GM12878 (cell line): ENCODE data around the gene RAP1GAP. TPM values are rescaled to one million over a fixed set of nuclear protein-coding genes. Genes with fewer than 3 reads are reported as not detected.

Experiments
- ATAC-seq: fragments of 200-7000 bp; cut with Tn5 transposase; 3 replicates; pipeline ENCODE4 v1.9.1; 2020; ENCODE audit warnings: mild to moderate bottlenecking, moderate library complexity
- BruUV-seq: library from RNA; stranded (reverse); fragments of 400-500 nt; replicated peaks from 2 replicates; lab custom pipeline; 2021; lab: Mats Ljungman, UMichigan
- CTCF ChIA-PET: fragments of 300-600 bp; sonication (Branson Sonifier 250); formaldehyde crosslinking; extraction: SDS; loops from one replicate; lab custom pipeline; 2021; ENCODE audit warnings: inconsistent platforms; lab: Yijun Ruan, JAX
- POLR2A ChIA-PET: fragments of 350-600 bp; formaldehyde crosslinking; extraction: SDS; loops from one replicate; lab custom pipeline; 2021; ENCODE audit warnings: inconsistent platforms; lab: Charles Lee
- RAD21 ChIA-PET: fragments of 300-600 bp; sonication (Branson Sonifier 250); formaldehyde crosslinking; loops from one replicate; lab custom pipeline; 2023; ENCODE audit warnings: antibody characterized with exemption; ENCODE audit not compliant: unreplicated experiment; lab: Charles Lee
- SMC1A ChIA-PET: fragments of 300-600 bp; sonication (Branson Sonifier 250); formaldehyde crosslinking; loops from one replicate; lab custom pipeline; 2023; ENCODE audit not compliant: unreplicated experiment, uncharacterized antibody; lab: Charles Lee
- DNase-seq: peaks from one replicate; pipeline ENCODE4 v3.0.0-alpha.2; 2011; ENCODE audit warnings: low read depth, low spot score
- FAIRE-seq: peaks from 3 replicates; lab custom pipeline; 2011; peaks lifted over from hg19 to GRCh38; lab: Jason Lieb, UNC
- H2AFZ ChIP-seq: 2 replicates; pipeline ENCODE4 v1.6.0; 2011; ENCODE audit warnings: low read depth, low read length, control low read depth; ENCODE audit not compliant: control insufficient read depth
- H3K27ac ChIP-seq: 2 replicates; pipeline ENCODE4 v1.5.1; 2011; ENCODE audit warnings: control low read depth; ENCODE audit not compliant: control insufficient read depth, insufficient read depth
- H3K27me3 ChIP-seq, 2 experiments: replicated peaks in 1 of 2; 2 replicates each; pipeline versions ENCODE4 v1.6.0 to v1.6.1; 2011; ENCODE audit warnings: low read length in 1 of 2; ENCODE audit not compliant: control insufficient read depth in 2 of 2, insufficient read depth in 2 of 2
- H3K36me3 ChIP-seq, 2 experiments: 2 replicates each; pipeline ENCODE4 v1.5.1; 2011; ENCODE audit warnings: low read length in 1 of 2; ENCODE audit not compliant: control insufficient read depth in 2 of 2, insufficient read depth in 2 of 2
- H3K4me1 ChIP-seq: 2 replicates; pipeline ENCODE4 v1.6.1; 2011; ENCODE audit warnings: mild to moderate bottlenecking, low read length, moderate library complexity, mixed read lengths; ENCODE audit not compliant: control insufficient read depth, insufficient read depth
- H3K4me2 ChIP-seq: 2 replicates; pipeline ENCODE4 v1.6.0; 2011; ENCODE audit warnings: control low read depth; ENCODE audit not compliant: control insufficient read depth, insufficient read depth
- H3K4me3 ChIP-seq: fragments of 200-600 bp; sonication (generic); 2 replicates; pipeline ENCODE4 v1.5.1; 2016
- H3K79me2 ChIP-seq: 2 replicates; pipeline ENCODE4 v1.6.0; 2011; ENCODE audit warnings: low read length; ENCODE audit not compliant: control insufficient read depth, insufficient read depth
- H3K9ac ChIP-seq: 2 replicates; pipeline ENCODE4 v1.8.0; 2011; ENCODE audit warnings: low read length, control low read depth, mixed read lengths; ENCODE audit not compliant: control insufficient read depth, insufficient read depth
- H3K9me3 ChIP-seq: replicated peaks from 3 replicates; pipeline ENCODE4 v1.5.1; 2011; ENCODE audit warnings: mild to moderate bottlenecking, low read length; ENCODE audit not compliant: control insufficient read depth, insufficient read depth
- H4K20me1 ChIP-seq: 2 replicates; pipeline ENCODE4 v1.6.0; 2011; ENCODE audit not compliant: control insufficient read depth, insufficient read depth
- CBX5 ChIP-seq: sonication (generic); IDR thresholded peaks from 2 replicates; pipeline ENCODE4 v1.6.1; 2016; ENCODE audit warnings: low read depth, moderate library complexity, mild to moderate bottlenecking, inconsistent platforms
- ELK1 ChIP-seq: IDR thresholded peaks from 2 replicates; pipeline ENCODE4 v1.6.1; 2012; ENCODE audit warnings: low read depth, low read length, improper control_type of control experiment
- ESRRA ChIP-seq: IDR thresholded peaks from 2 replicates; pipeline ENCODE4 v1.6.1; 2012; ENCODE audit warnings: mild to moderate bottlenecking, low read length, improper control_type of control experiment
- EZH2 ChIP-seq: IDR thresholded peaks from 2 replicates; pipeline ENCODE4 v1.6.1; 2012; ENCODE audit warnings: low read depth, mild to moderate bottlenecking, control low read depth, inconsistent platforms, low read length, borderline replicate concordance; ENCODE audit not compliant: control insufficient read depth
- HDAC2 ChIP-seq: fragments of 200-600 bp; sonication (generic); IDR thresholded peaks from 2 replicates; pipeline ENCODE4 v1.6.1; 2017
- JUND ChIP-seq: IDR thresholded peaks from 2 replicates; pipeline ENCODE4 v1.6.1; 2012; ENCODE audit warnings: low read depth, mild to moderate bottlenecking, low read length, improper control_type of control experiment, moderate library complexity
- KLF5 ChIP-seq: fragments of 450-650 bp; IDR thresholded peaks from 2 replicates; pipeline ENCODE4 v1.6.1; 2014; ENCODE audit warnings: mild to moderate bottlenecking; ENCODE audit not compliant: partially characterized antibody
- LARP7 ChIP-seq: fragments of 450-650 bp; IDR thresholded peaks from 2 replicates; pipeline ENCODE4 v1.6.1; 2017; ENCODE audit warnings: mild to moderate bottlenecking
- NFIC ChIP-seq: IDR thresholded peaks from 2 replicates; pipeline ENCODE4 v1.6.1; 2012; ENCODE audit warnings: low read depth, mild to moderate bottlenecking, inconsistent platforms, low read length, moderate library complexity
- NR2F1 ChIP-seq: fragments of 450-650 bp; conservative IDR thresholded peaks from 2 replicates; pipeline ENCODE4 v1.6.1; 2017; ENCODE audit warnings: mild to moderate bottlenecking
- NRF1 ChIP-seq: conservative IDR thresholded peaks from 2 replicates; pipeline ENCODE4 v1.6.1; 2011; ENCODE audit warnings: mild to moderate bottlenecking, low read depth, low read length, improper control_type of control experiment
- PAX8 ChIP-seq: fragments of 450-650 bp; IDR thresholded peaks from 2 replicates; pipeline ENCODE4 v1.6.1; 2017; ENCODE audit warnings: mild to moderate bottlenecking, moderate library complexity
- POLR2A ChIP-seq: IDR thresholded peaks from 2 replicates; pipeline ENCODE4 v1.6.1; 2011; ENCODE audit warnings: low read depth, mild to moderate bottlenecking, low read length
- YBX1 ChIP-seq: fragments of 450-650 bp; IDR thresholded peaks from 2 replicates; pipeline ENCODE4 v1.6.1; 2016; ENCODE audit warnings: antibody characterized with exemption
- ZSCAN29 ChIP-seq: fragments of 450-650 bp; IDR thresholded peaks from 2 replicates; pipeline ENCODE4 v1.6.1; 2017; ENCODE audit warnings: mild to moderate bottlenecking, moderate library complexity
- WGBS: methylation state at CpG from one replicate; pipeline ENCODE4 v1.1.6; 2016; ENCODE audit warnings: low lambda C conversion rate; ENCODE audit not compliant: insufficient replicate concordance, insufficient coverage; ENCODE audit errors: missing lambda C conversion rate; 5-methylcytosine and 5-hydroxymethylcytosine counted together
- in situ Hi-C: fragments of 300-500 bp; cut with MboI; formaldehyde crosslinking; loops from 9 replicates; pipeline ENCODE4 v1.14.3; 2018; ENCODE audit warnings: mixed read lengths
- intact Hi-C: fragments of 100-400 bp; cut with micrococcal nuclease; formaldehyde crosslinking; loops from one replicate; pipeline ENCODE4 v1.14.2; 2022; ENCODE audit not compliant: unreplicated experiment
- polyA plus RNA-seq, 11 experiments: library from polyadenylated mRNA; depleted of rRNA in 4 of 11; unstranded in 6 of 11; stranded (reverse) in 5 of 11; fragments of >200 nt; fragmentation: Nextera tagmentation in 4 of 11; fragmentation: Illumina TruSeq in 1 of 11; extraction: Ambion mirVana in 4 of 11; extraction: Trizol in 1 of 11; gene quantifications; 1 replicate in 1 of 11; 2 replicates in 10 of 11; pipeline versions ENCODE4 v1.2.1 to v1.2.3, GENCODE V29; 2011 to 2016; ENCODE audit warnings: inconsistent platforms in 2 of 11, missing spikeins in 2 of 11, low read depth in 1 of 11
- total RNA-seq, 4 experiments: library from RNA; depleted of rRNA in 3 of 4; stranded (reverse); fragments of >200 nt in 3 of 4; fragmentation: Illumina TruSeq in 1 of 4; extraction: Trizol in 1 of 4; gene quantifications; 2 replicates each; pipeline versions ENCODE4 v1.2.1 to v1.2.3, GENCODE V29; 2013 to 2021

Gene RAP1GAP
- total and polyA plus RNA-seq, 10 of the 15 experiments (the other 5 are each of a cell fraction or from before 2014, with no cell fraction given), result 0.04 to 0.96 (median 0.09) TPM; not detected in 3

- no peaks in the 10 kb centered on the region for H3K4me1 ChIP-seq
- H3K4me2 ChIP-seq, result no peak overlapping the region
- no peaks in the 10 kb centered on the region; the same call in 1 of the 2 replicates for H3K79me2 ChIP-seq
- ATAC-seq, result no peak
- ChIA-PET CTCF (interaction anchor here (1.1 kb wide), 1 partner anchor 75 kb away, joined by 6 read pairs; the partner anchor contains the start of gene USP48), POLR2A (interaction anchor here (0.7 to 2.1 kb wide), 2 partner anchors 12 to 74 kb away, joined by 3 to 5 read pairs; no protein-coding TSS in a partner anchor), SMC1A (interaction anchor here (0.9 to 1.8 kb wide), 5 partner anchors 10 to 74 kb away, joined by 3 to 9 read pairs (median 3); partner anchors contain the start of gene USP48), RAD21 (interaction anchor here (2.1 kb wide), 1 partner anchor 74 kb away, joined by 5 read pairs; no protein-coding TSS in a partner anchor)
- H3K9me3 ChIP-seq, result no peaks in the 10 kb centered on the region
- intact Hi-C loops (no loop called here), in situ Hi-C loops (loop anchor here (25.0 kb wide), 1 partner anchor 946 kb away; no protein-coding TSS in a partner anchor)
- TF ChIP-seq CBX5 (no peak), HDAC2 (no peak), JUND (no peak)
- BruUV-seq, result no TSS peak
- H4K20me1 ChIP-seq, result no peaks in the 10 kb centered on the region
- H2AFZ ChIP-seq, result no peak overlapping the region
- no peaks in the 10 kb centered on the region for H3K27me3 ChIP-seq
- DNase-seq, result no peak
- H3K36me3 ChIP-seq, result peaks cover 2 to 41% of the 10 kb centered on the region in 2 experiments
- 95% methylated on average over 4 of the region's 4 CpGs for WGBS
- FAIRE-seq, result no peak
- no peak overlapping the region for H3K27ac ChIP-seq
- no peak overlapping the region for H3K9ac ChIP-seq
- no peak overlapping the region for H3K4me3 ChIP-seq
Measured at GRCh38 chr1:21707891-21708290, 38.7 kb upstream of the RAP1GAP start.

- RAD21 ChIA-PET, result interaction anchor here (2.1 kb wide), 1 partner anchor 74 kb away, joined by 5 read pairs; no protein-coding TSS in a partner anchor
- H3K9me3 ChIP-seq, result no peaks in the 10 kb centered on the region
- intact Hi-C loops, result no loop called here
- no peak for DNase-seq
- H3K36me3 ChIP-seq, result peaks cover 5 to 47% of the 10 kb centered on the region in 2 experiments
- 95% methylated on average over 5 of the region's 5 CpGs for WGBS
- TF ChIP-seq YBX1, result no peak
- TF ChIP-seq NRF1, result no peak
- no peak for TF ChIP-seq ZSCAN29
- TF ChIP-seq ESRRA, result no peak
- TF ChIP-seq NFIC, result no peak
- TF ChIP-seq NR2F1, result no peak
- TF ChIP-seq EZH2, result no peak
- TF ChIP-seq PAX8, result no peak
- no peak for TF ChIP-seq POLR2A
- TF ChIP-seq KLF5, result no peak
- no peak for TF ChIP-seq LARP7
- no peak for TF ChIP-seq ELK1
- H3K4me2 ChIP-seq, result no peak overlapping the region
- in situ Hi-C loops, result loop anchor here (25.0 kb wide), 1 partner anchor 945 kb away; no protein-coding TSS in a partner anchor
- H2AFZ ChIP-seq, result no peak overlapping the region
- no peaks in the 10 kb centered on the region for H3K27me3 ChIP-seq
- no peak overlapping the region for H3K4me3 ChIP-seq
- no peak overlapping the region for H3K9ac ChIP-seq
- H3K79me2 ChIP-seq, result no peaks in the 10 kb centered on the region; the same call in 1 of the 2 replicates
- no peak for FAIRE-seq
- no peaks in the 10 kb centered on the region for H4K20me1 ChIP-seq
- SMC1A ChIA-PET, result interaction anchor here (0.9 to 1.8 kb wide), 7 partner anchors 7 to 75 kb away, joined by 3 to 9 read pairs (median 3); partner anchors contain the start of gene USP48
- CTCF ChIA-PET, result interaction anchor here (0.6 to 1.1 kb wide), 4 partner anchors 13 to 476 kb away, joined by 3 to 6 read pairs (median 4); partner anchors contain the start of gene USP48
- BruUV-seq, result TSS peak; percentile 3
- POLR2A ChIA-PET, result interaction anchor here (2.1 kb wide), 1 partner anchor 75 kb away, joined by 5 read pairs; no protein-coding TSS in a partner anchor
- no peak for ATAC-seq
- no peaks in the 10 kb centered on the region for H3K4me1 ChIP-seq
- no peak overlapping the region for H3K27ac ChIP-seq
Measured at GRCh38 chr1:21707086-21707840, 38.1 kb upstream of the RAP1GAP start.
